HepG2 (cell line): ENCODE results near the gene ABCB8. TPM values are rescaled to one million over a fixed set of nuclear protein-coding genes. Genes with fewer than 3 reads are reported as not detected.

Source experiments
- ARID2 ChIP-seq: sonication (generic); formaldehyde crosslinking; IDR thresholded peaks from 2 replicates; pipeline ENCODE4 v1.8.1; 2022; ENCODE audit warnings: mild to moderate bottlenecking, missing genetic modification reagents, borderline replicate concordance
- FOSL1 ChIP-seq: sonication (generic); formaldehyde crosslinking; IDR thresholded peaks from 2 replicates; pipeline ENCODE4 v1.9.0; 2021; ENCODE audit warnings: missing genetic modification reagents, borderline replicate concordance
- IKZF4 ChIP-seq: sonication (generic); formaldehyde crosslinking; IDR thresholded peaks from 2 replicates; pipeline ENCODE4 v1.5.1; 2020; ENCODE audit warnings: borderline replicate concordance, mild to moderate bottlenecking, low read depth, missing genetic modification reagents; ENCODE audit errors: not compliant biosample characterization
- JDP2 ChIP-seq: sonication (generic); formaldehyde crosslinking; IDR thresholded peaks from 2 replicates; pipeline ENCODE4 v1.8.1; 2022; ENCODE audit warnings: missing genetic modification reagents, borderline replicate concordance
- KAT8 ChIP-seq: IDR thresholded peaks from 2 replicates; pipeline ENCODE4 v1.6.1; 2016; ENCODE audit warnings: missing genetic modification reagents, missing compliant biosample characterization
- MLLT10 ChIP-seq: sonication (generic); formaldehyde crosslinking; IDR thresholded peaks from 2 replicates; pipeline ENCODE4 v1.4.0; 2020; ENCODE audit warnings: missing genetic modification reagents
- NFYC ChIP-seq: IDR thresholded peaks from 2 replicates; pipeline ENCODE4 v1.6.1; 2016; ENCODE audit warnings: missing genetic modification reagents, missing compliant biosample characterization
- SKI ChIP-seq: fragments of 450-650 bp; IDR thresholded peaks from one replicate; pipeline ENCODE4 v1.6.1; 2018; ENCODE audit warnings: mild to moderate bottlenecking; ENCODE audit not compliant: partially characterized antibody
- SMC3 ChIP-seq: IDR thresholded peaks from 2 replicates; pipeline ENCODE4 v1.6.1; 2011; ENCODE audit warnings: low read length, improper control_type of control experiment
- SP140L ChIP-seq: sonication (generic); formaldehyde crosslinking; IDR thresholded peaks from 2 replicates; pipeline ENCODE4 v1.4.0; 2020; ENCODE audit warnings: missing genetic modification reagents, borderline replicate concordance
- SRF ChIP-seq: IDR thresholded peaks from 2 replicates; pipeline ENCODE4 v1.6.1; 2011; ENCODE audit warnings: mild to moderate bottlenecking, low read depth, low read length, moderate library complexity
- SRSF9 ChIP-seq: fragments of 200-400 bp; formaldehyde crosslinking; IDR thresholded peaks from 2 replicates; pipeline ENCODE4 v1.6.1; 2018; ENCODE audit warnings: borderline replicate concordance, mild to moderate bottlenecking, low read depth, low read length; ENCODE audit not compliant: insufficient read depth, poor library complexity, severe bottlenecking
- SYNCRIP ChIP-seq: fragments of 200-400 bp; formaldehyde crosslinking; IDR thresholded peaks from 2 replicates; pipeline ENCODE4 v1.6.1; 2018; ENCODE audit warnings: mild to moderate bottlenecking, low read depth, low read length; ENCODE audit not compliant: insufficient read depth
- TIGD3 ChIP-seq: sonication (generic); formaldehyde crosslinking; IDR thresholded peaks from 2 replicates; pipeline ENCODE4 v1.5.1; 2020; ENCODE audit warnings: mild to moderate bottlenecking, missing genetic modification reagents, borderline replicate concordance
- ZNF12 ChIP-seq: sonication (generic); formaldehyde crosslinking; IDR thresholded peaks from 2 replicates; pipeline ENCODE4 v1.5.0; 2020; ENCODE audit warnings: missing genetic modification reagents
- ZNF138 ChIP-seq: sonication (generic); formaldehyde crosslinking; IDR thresholded peaks from 2 replicates; pipeline ENCODE4 v1.5.0; 2020; ENCODE audit warnings: mild to moderate bottlenecking, low read depth, missing genetic modification reagents
- ZNF235 ChIP-seq: sonication (generic); formaldehyde crosslinking; IDR thresholded peaks from 2 replicates; pipeline ENCODE4 v1.8.1; 2023; ENCODE audit warnings: mild to moderate bottlenecking, missing genetic modification reagents, borderline replicate concordance
- ZNF432 ChIP-seq: sonication (generic); formaldehyde crosslinking; IDR thresholded peaks from 2 replicates; pipeline ENCODE4 v1.5.0; 2020; ENCODE audit warnings: missing genetic modification reagents, mild to moderate bottlenecking, borderline replicate concordance
- ZNF503 ChIP-seq: sonication (generic); formaldehyde crosslinking; IDR thresholded peaks from 2 replicates; pipeline ENCODE4 v1.4.0; 2020; ENCODE audit warnings: missing genetic modification reagents
- ZNF605 ChIP-seq: sonication (generic); formaldehyde crosslinking; IDR thresholded peaks from 2 replicates; pipeline ENCODE4 v1.8.0; 2022; ENCODE audit warnings: mild to moderate bottlenecking, missing genetic modification reagents
- ZNF775 ChIP-seq: sonication (generic); formaldehyde crosslinking; IDR thresholded peaks from 2 replicates; pipeline ENCODE4 v1.4.0; 2020; ENCODE audit warnings: missing genetic modification reagents, mild to moderate bottlenecking, moderate library complexity, borderline replicate concordance
- polyA plus RNA-seq, 8 experiments: library from polyadenylated mRNA; depleted of rRNA in 3 of 8; stranded (reverse) in 7 of 8; unstranded in 1 of 8; fragments of >200 nt; fragmentation: Illumina TruSeq in 4 of 8; extraction: Trizol in 4 of 8; gene quantifications; 2 replicates each; pipeline versions ENCODE4 v1.2.1 to v1.2.3, GENCODE V29; 2011 to 2016; ENCODE audit warnings: low read depth in 4 of 8, missing spikeins in 1 of 8, mixed read lengths in 1 of 8; ENCODE audit not compliant: insufficient read depth in 1 of 8
- total RNA-seq, 5 experiments: library from RNA; depleted of rRNA; stranded (reverse); fragments of >200 nt; fragmentation: Illumina TruSeq; extraction: Trizol; gene quantifications; 2 replicates each; pipeline ENCODE4 v1.2.3, GENCODE V29; 2016; ENCODE audit warnings: low read depth in 1 of 5
- TF ChIP-seq, protein P1 (sequence below): sonication (generic); formaldehyde crosslinking; IDR thresholded peaks from 2 replicates; pipeline ENCODE4 v1.9.0; 2022; ENCODE audit warnings: missing genetic modification reagents, mild to moderate bottlenecking, borderline replicate concordance
- TF ChIP-seq, protein P2 (sequence below): sonication (generic); formaldehyde crosslinking; IDR thresholded peaks from 2 replicates; pipeline ENCODE4 v1.8.1; 2022; ENCODE audit warnings: mild to moderate bottlenecking, missing genetic modification reagents

The ABCB8 gene
- total and polyA plus RNA-seq, 2 of the 13 experiments (the other 11 are each of a cell fraction or from before 2014, with no cell fraction given) = 6.6 to 16.7 TPM

DNA sequence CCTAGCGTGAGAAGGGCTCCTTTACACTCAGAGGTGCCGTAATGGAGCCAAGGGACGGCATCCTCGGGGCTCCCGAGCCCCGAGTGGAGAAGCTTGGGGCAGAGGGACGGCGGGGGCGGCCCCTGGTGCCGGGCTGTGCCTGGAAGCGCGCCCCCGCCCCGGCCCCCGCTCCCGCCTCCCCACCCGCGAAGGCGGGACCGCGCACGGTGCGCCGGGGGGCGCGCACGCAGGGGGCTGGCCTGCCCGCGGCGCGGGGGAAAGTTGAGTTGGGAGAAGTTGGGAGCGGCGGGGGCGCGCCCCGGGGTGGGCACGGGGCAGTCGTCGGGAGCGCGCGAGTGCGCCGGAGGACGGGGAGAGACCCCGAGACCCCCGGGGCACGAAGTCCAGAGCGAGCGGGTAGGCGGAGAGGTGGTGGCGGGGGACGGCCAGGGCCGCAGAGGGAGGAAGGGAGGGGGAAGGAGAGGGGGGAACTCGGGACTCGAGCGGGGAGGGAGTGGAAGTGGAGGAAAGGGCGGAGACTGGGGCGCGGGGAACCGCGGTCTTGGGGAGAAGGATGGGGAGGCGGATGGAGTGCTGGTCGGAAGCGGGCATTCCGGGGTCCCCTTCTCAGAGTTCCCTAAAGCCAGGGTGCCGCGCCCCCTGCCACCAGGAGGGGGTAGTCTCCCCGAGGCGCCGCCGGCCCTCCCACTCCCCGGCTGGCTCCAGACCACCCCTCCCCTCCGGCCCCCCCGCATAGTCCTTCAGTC, 31.3 kb downstream of the ABCB8 start, which contains the start of gene SLC4A2 (continued):
- TF ChIP-seq SP140L (CRISPR knock-in tag) (no peak), NFYC (CRISPR knock-in tag) (no peak), IKZF4 (CRISPR knock-in tag) (no peak), TIGD3 (CRISPR knock-in tag) (no peak), SMC3 (no peak), ZNF235 (CRISPR knock-in tag) (no peak), JDP2 (no peak), FOSL1 (CRISPR knock-in tag) (no peak), SKI (no peak), ZNF503 (CRISPR knock-in tag) (no peak), SRSF9 (no peak), ARID2 (CRISPR knock-in tag) (0 out of 2 replicates have a peak, but pooled peaks have one; percentile 36), ZNF605 (CRISPR knock-in tag) (peak; percentile 50; the same call in 1 of the 2 replicates), ZNF12 (no peak), MLLT10 (no peak), ZNF138 (0 out of 2 replicates have a peak, but pooled peaks have one; percentile 47), ZNF775 (CRISPR knock-in tag) (no peak), SYNCRIP (no peak), KAT8 (CRISPR knock-in tag) (no peak), SRF (no peak), ZNF432 (CRISPR knock-in tag) (no peak)
- TF ChIP-seq, protein P1, sequence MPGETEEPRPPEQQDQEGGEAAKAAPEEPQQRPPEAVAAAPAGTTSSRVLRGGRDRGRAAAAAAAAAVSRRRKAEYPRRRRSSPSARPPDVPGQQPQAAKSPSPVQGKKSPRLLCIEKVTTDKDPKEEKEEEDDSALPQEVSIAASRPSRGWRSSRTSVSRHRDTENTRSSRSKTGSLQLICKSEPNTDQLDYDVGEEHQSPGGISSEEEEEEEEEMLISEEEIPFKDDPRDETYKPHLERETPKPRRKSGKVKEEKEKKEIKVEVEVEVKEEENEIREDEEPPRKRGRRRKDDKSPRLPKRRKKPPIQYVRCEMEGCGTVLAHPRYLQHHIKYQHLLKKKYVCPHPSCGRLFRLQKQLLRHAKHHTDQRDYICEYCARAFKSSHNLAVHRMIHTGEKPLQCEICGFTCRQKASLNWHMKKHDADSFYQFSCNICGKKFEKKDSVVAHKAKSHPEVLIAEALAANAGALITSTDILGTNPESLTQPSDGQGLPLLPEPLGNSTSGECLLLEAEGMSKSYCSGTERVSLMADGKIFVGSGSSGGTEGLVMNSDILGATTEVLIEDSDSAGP (CRISPR knock-in tag) = no peak
- TF ChIP-seq, protein P2, sequence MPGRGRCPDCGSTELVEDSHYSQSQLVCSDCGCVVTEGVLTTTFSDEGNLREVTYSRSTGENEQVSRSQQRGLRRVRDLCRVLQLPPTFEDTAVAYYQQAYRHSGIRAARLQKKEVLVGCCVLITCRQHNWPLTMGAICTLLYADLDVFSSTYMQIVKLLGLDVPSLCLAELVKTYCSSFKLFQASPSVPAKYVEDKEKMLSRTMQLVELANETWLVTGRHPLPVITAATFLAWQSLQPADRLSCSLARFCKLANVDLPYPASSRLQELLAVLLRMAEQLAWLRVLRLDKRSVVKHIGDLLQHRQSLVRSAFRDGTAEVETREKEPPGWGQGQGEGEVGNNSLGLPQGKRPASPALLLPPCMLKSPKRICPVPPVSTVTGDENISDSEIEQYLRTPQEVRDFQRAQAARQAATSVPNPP (CRISPR knock-in tag) = no peak
